WI38 (cell line): ENCODE measurements around the gene IMPG2.

ENCODE experiments used
- H3K4me3 ChIP-seq: 2 replicates; pipeline ENCODE4 v1.5.1; 2011; ENCODE audit warnings: low read depth, mild to moderate bottlenecking, control low read depth, low read length
- TF ChIP-seq, protein P1 (sequence below): IDR thresholded peaks from 2 replicates; pipeline ENCODE4 v1.5.1; 2012; ENCODE audit warnings: low read depth, mild to moderate bottlenecking, control low read depth, low read length

Gene IMPG2

DNA sequence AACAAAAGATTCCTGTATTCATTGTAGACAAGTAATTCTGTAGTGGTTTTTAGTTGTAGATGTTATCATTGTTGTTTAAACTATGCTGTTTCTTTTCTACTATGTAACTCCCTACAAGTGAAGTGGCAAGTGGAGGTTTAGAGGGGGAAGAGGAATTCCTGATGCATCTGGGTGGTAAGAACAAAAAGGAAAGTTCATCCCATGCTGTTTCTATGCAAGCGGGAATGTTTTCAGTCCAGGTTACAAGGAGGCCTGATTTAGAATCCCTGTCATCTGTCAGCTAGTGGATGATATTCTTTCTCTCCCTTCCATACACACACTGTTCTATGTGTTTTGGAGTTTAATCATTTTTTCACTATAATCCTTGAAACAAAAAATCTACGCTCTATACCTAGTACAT is 67.4 kb downstream of the IMPG2 start:
- TF ChIP-seq, protein P1, sequence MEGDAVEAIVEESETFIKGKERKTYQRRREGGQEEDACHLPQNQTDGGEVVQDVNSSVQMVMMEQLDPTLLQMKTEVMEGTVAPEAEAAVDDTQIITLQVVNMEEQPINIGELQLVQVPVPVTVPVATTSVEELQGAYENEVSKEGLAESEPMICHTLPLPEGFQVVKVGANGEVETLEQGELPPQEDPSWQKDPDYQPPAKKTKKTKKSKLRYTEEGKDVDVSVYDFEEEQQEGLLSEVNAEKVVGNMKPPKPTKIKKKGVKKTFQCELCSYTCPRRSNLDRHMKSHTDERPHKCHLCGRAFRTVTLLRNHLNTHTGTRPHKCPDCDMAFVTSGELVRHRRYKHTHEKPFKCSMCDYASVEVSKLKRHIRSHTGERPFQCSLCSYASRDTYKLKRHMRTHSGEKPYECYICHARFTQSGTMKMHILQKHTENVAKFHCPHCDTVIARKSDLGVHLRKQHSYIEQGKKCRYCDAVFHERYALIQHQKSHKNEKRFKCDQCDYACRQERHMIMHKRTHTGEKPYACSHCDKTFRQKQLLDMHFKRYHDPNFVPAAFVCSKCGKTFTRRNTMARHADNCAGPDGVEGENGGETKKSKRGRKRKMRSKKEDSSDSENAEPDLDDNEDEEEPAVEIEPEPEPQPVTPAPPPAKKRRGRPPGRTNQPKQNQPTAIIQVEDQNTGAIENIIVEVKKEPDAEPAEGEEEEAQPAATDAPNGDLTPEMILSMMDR = no peak
- no peak overlapping the region for H3K4me3 ChIP-seq

DNA sequence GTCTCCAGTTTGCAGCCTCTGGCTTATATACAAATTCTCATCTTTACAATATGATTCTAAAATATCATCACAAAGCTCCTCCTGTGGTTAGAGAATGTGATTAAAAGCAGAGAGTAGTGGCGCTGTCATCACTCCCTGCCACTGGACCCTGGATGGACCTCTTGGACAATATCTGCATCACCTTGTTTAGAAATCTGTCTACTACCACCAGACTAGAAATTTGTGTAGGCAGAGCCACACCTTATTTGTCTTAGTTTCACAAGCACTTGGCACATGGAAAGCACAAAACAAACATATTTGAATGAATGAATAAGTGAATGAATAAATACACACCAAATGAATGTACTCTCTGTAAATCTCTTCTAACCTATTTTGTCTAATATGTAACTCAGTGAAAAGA is 68.1 kb downstream of the IMPG2 start:
- TF ChIP-seq, protein P1 = no peak
- H3K4me3 ChIP-seq = no peak overlapping the region

GRCh38 chr3:101251441-101251840 is 68.9 kb downstream of the IMPG2 start:
- H3K4me3 ChIP-seq = no peak overlapping the region
- TF ChIP-seq, protein P1 = no peak

DNA sequence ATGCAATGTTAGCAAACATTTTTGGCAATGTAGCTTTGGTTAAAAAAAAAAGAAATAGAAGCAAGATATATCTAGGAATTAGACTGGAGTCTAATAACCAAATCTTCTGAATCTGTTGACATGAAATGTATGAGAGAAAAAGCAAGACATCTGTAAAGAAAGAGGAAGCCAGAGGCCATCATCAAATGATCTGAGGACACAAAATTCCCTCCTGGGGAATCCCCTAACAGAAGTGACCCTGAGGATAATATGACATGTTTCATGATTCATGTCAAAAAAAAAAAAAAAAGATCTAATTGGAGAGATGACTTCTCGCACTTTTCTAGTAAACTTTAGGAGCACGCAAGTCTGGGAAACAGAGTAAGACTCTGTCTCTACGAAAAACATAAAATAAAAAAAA is 70.9 kb downstream of the IMPG2 start:
- TF ChIP-seq, protein P1 = no peak
- H3K4me3 ChIP-seq = no peak overlapping the region

DNA sequence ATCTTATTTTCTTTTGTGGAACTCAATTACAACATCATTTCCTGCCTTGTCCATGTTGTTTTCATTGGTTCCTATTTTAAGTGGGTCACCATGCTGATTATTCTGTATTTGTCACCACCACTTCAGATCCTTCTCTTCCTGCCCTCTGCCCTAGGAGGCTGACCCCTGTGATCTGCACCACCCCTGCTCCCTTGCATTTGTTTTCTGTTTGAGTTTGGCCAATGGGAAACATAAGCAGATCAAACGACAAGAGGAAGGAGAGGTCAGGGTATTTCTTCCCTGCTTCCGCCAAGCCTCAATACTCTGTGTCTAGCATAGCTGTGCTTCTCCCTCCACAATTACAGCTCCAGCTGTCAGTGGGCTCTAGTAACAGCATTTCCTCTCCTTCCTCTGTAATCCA is 71.6 kb downstream of the IMPG2 start:
- H3K4me3 ChIP-seq = no peak overlapping the region
- TF ChIP-seq, protein P1 = no peak

DNA sequence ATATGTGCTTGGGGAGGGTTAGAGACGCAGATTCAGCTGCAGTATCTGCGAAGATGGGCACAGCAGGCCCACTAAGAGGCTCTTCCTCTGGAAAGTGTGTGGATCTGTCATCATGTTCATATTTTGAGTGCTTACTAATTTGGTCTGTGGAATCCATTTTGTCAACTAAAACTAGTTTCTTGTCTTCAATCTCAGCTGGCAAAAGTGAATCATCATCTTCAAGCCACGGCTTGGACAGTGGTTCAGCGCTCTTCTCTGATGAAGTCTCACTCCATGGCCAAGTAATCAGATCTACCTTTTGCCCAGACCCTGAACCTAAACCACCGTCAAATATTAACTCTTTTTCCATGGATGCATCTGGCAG is 76.2 kb downstream of the IMPG2 start:
- H3K4me3 ChIP-seq = no peak overlapping the region
- TF ChIP-seq, protein P1 = no peak

DNA sequence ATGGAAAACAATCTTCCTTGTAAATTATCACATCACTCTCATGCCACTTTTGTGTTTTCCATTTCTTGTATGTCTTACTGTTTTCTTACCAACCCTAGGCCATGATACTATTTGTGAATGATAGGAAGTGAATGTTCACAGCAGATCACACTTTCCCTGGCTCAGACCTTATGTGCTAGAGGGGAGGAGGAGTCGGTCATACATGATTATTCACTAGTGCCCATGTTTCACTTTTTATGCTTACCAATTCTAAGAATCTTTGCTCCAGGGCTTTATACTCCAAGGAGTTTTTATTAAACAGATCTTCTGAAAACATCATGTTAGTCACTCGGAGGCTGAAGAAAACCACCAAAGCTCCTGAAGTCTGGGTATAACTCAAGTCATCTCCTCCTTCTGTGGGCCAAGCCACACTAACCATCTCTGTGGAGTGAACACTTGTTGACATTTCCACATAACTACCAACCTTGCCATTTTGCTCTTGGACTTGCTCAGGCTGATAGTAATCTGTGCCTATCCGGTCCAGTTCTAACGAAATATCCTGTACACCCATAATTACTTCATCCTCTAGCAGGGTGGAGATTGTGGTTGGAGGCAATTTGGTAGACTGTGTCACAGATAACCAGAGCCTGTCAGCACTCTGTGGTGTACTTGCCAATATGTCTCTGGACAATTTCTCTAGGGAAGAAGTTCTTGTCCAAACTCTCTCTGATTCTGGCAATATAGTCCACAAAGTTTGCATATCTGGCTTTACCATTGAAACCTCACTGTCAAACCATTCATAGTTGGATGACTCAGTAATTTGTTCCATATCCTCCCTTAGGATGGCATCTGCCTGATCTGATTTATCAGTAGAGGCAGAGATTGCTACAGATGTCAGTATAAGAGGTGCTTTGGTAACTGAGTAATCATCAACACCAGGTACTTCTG is 76.8 kb downstream of the IMPG2 start:
- no peak overlapping the region for H3K4me3 ChIP-seq
- TF ChIP-seq, protein P1 = no peak
